ENCODE results near the gene CLCNKA. TPM values are rescaled to one million over a fixed set of nuclear protein-coding genes. Genes with fewer than 3 reads are reported as not detected.
"Not testable (repeated sequence)": the region's sequence is repeated elsewhere in the genome, so short reads cannot be mapped to it uniquely, and the experiment has no call there.

Gene CLCNKA
- total RNA-seq, 2 donors from 2014 or later = not detected

- Mint-ChIP-seq H3K36me3 (ENCODE audit: low read depth) (peaks cover 2% of the 10 kb centered on the region), H3K4me3 (no peak within 1 kb of the TSS), H3K27me3 (peaks cover 31% of the 10 kb centered on the region), H3K27ac (no peak within 1 kb of the TSS), H3K4me1 (no peaks in the 10 kb centered on the region)
- ATAC-seq (no peak), DNase-seq (no peak)
- H3K9me3 ChIP-seq (ENCODE audit: control insufficient read depth, low read length, poor library complexity, severe bottlenecking) = no peaks in the 10 kb centered on the region
Measured at GRCh38 chr1:16043521-16043920, 21.7 kb downstream of the CLCNKA start, which contains the start of gene CLCNKB. CLCNKB (plus strand) TSS chr1:16043782; CDS start chr1:16044493, 711 bp downstream.

GRCh38 chr1:16043950-16044349, 22.1 kb downstream of the CLCNKA start:
- DNase-seq (no peak), ATAC-seq (no peak)
- Mint-ChIP-seq H3K4me3 (no peak overlapping the region), H3K36me3 (ENCODE audit: low read depth) (peaks cover 2% of the 10 kb centered on the region), H3K27me3 (peaks cover 31% of the 10 kb centered on the region), H3K27ac (no peak overlapping the region), H3K4me1 (no peaks in the 10 kb centered on the region)
- no peaks in the 10 kb centered on the region for H3K9me3 ChIP-seq (ENCODE audit: control insufficient read depth, low read length, poor library complexity, severe bottlenecking)

GRCh38 chr1:16046842-16047241, 25.0 kb downstream of the CLCNKA start:
- Mint-ChIP-seq H3K27me3 (peaks cover 36% of the 10 kb centered on the region), H3K27ac (no peak overlapping the region)

GRCh38 chr1:16047791-16048475, 26.1 kb downstream of the CLCNKA start:
- Mint-ChIP-seq H3K27me3 (peaks cover 35% of the 10 kb centered on the region), H3K27ac (no peak overlapping the region), H3K4me3 (no peak overlapping the region), H3K36me3 (ENCODE audit: low read depth) (peaks cover 4% of the 10 kb centered on the region), H3K4me1 (no peaks in the 10 kb centered on the region)
- DNase-seq = no peak
- H3K9me3 ChIP-seq (ENCODE audit: control insufficient read depth, low read length, poor library complexity, severe bottlenecking) = no peaks in the 10 kb centered on the region
- no peak for ATAC-seq

More at GRCh38 chr1:16046842-16047241, 25.0 kb downstream of the CLCNKA start:
- ATAC-seq (no peak), DNase-seq (no peak)
- no peaks in the 10 kb centered on the region for H3K9me3 ChIP-seq (ENCODE audit: control insufficient read depth, low read length, poor library complexity, severe bottlenecking)
- peaks cover 4% of the 10 kb centered on the region for H3K36me3 Mint-ChIP-seq (ENCODE audit: low read depth)
- no peak overlapping the region for H3K4me3 Mint-ChIP-seq
- H3K4me1 Mint-ChIP-seq = no peaks in the 10 kb centered on the region

GRCh38 chr1:16048573-16049189, 26.8 kb downstream of the CLCNKA start:
- H3K9me3 ChIP-seq (ENCODE audit: control insufficient read depth, low read length, poor library complexity, severe bottlenecking) = no peaks in the 10 kb centered on the region
- ATAC-seq (peak; percentile 52), DNase-seq (no peak)
- H3K27ac Mint-ChIP-seq = no peak overlapping the region
- H3K4me1 Mint-ChIP-seq = no peaks in the 10 kb centered on the region
- H3K27me3 Mint-ChIP-seq = peaks cover 35% of the 10 kb centered on the region
- peak overlapping the region; percentile 53 for H3K4me3 Mint-ChIP-seq
- peaks cover 4% of the 10 kb centered on the region for H3K36me3 Mint-ChIP-seq (ENCODE audit: low read depth)

DNA sequence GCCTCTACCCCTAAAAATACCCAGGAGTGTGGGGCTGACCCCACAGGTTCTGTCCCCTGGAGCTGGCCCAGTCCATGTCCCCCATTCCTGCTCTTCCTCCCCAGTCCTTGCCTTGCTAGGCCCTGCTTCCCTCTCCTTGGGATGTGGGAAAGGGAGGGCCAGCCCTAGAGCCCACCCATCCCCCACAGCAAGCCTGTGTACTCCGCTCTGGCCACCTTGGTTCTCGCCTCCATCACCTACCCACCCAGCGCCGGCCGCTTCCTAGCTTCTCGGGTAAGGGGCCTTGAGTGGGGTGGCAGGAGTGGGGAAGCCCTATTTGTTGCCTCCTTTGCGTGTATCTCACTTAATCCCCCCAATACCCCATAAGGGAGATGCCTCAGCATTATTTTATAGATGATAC, 28.5 kb downstream of the CLCNKA start:
- Mint-ChIP-seq H3K27ac (peak overlapping the region; percentile 43), H3K4me1 (no peaks in the 10 kb centered on the region), H3K4me3 (peak overlapping the region; percentile 57), H3K27me3 (peaks cover 35% of the 10 kb centered on the region), H3K36me3 (ENCODE audit: low read depth) (peaks cover 4% of the 10 kb centered on the region)
- no peaks in the 10 kb centered on the region for H3K9me3 ChIP-seq (ENCODE audit: control insufficient read depth, low read length, poor library complexity, severe bottlenecking)
- DNase-seq (no peak), ATAC-seq (no peak)

- H3K4me1 Mint-ChIP-seq = peaks cover 4% of the 10 kb centered on the region
- H3K27ac Mint-ChIP-seq = no peak overlapping the region
Measured at GRCh38 chr1:16051039-16051438, 29.2 kb downstream of the CLCNKA start.

DNA sequence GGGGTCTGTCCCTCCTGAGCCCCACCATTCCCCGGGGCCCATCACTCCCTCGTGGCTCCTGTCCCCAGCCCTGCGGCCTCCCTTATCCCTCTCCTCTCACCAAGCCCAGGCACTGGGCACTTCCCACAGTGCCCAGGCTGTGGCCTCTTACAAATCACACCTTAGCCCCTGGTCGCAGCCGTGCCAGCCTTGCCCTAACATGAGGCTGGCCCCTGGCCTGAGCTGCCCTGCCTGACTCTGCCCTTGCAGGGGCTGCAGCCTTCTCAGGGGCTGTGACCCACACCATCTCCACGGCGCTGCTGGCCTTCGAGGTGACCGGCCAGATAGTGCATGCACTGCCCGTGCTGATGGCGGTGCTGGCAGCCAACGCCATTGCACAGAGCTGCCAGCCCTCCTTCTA, 30.1 kb downstream of the CLCNKA start:
- H3K4me1 Mint-ChIP-seq; H3K9me3 ChIP-seq (ENCODE audit: control insufficient read depth, low read length, poor library complexity, severe bottlenecking); H3K36me3 Mint-ChIP-seq (ENCODE audit: low read depth); DNase-seq; ATAC-seq; H3K4me3 Mint-ChIP-seq; H3K27ac Mint-ChIP-seq: not testable (repeated sequence)
- H3K27me3 Mint-ChIP-seq = peaks cover 26% of the 10 kb centered on the region

More at GRCh38 chr1:16051039-16051438, 29.2 kb downstream of the CLCNKA start:
- Mint-ChIP-seq H3K36me3 (ENCODE audit: low read depth) (peaks cover 4% of the 10 kb centered on the region), H3K4me3 (no peak overlapping the region), H3K27me3 (peaks cover 35% of the 10 kb centered on the region)
- DNase-seq (no peak), ATAC-seq (no peak)
- no peaks in the 10 kb centered on the region for H3K9me3 ChIP-seq (ENCODE audit: control insufficient read depth, low read length, poor library complexity, severe bottlenecking)

GRCh38 chr1:16053781-16054502, 32.1 kb downstream of the CLCNKA start:
- H3K27ac Mint-ChIP-seq = no peak overlapping the region

GRCh38 chr1:16054598-16055540, 33.0 kb downstream of the CLCNKA start:
- no peak for ATAC-seq
- peaks cover 8% of the 10 kb centered on the region for H3K4me1 Mint-ChIP-seq
- H3K36me3 Mint-ChIP-seq (ENCODE audit: low read depth) = peaks cover 3% of the 10 kb centered on the region

More at GRCh38 chr1:16053781-16054502, 32.1 kb downstream of the CLCNKA start:
- Mint-ChIP-seq H3K27me3 (peaks cover 23% of the 10 kb centered on the region), H3K36me3 (ENCODE audit: low read depth) (peaks cover 4% of the 10 kb centered on the region), H3K4me3 (no peak overlapping the region), H3K4me1 (peaks cover 8% of the 10 kb centered on the region)
- no peak for ATAC-seq
- H3K9me3 ChIP-seq (ENCODE audit: control insufficient read depth, low read length, poor library complexity, severe bottlenecking) = no peaks in the 10 kb centered on the region
- DNase-seq = no peak

DNA sequence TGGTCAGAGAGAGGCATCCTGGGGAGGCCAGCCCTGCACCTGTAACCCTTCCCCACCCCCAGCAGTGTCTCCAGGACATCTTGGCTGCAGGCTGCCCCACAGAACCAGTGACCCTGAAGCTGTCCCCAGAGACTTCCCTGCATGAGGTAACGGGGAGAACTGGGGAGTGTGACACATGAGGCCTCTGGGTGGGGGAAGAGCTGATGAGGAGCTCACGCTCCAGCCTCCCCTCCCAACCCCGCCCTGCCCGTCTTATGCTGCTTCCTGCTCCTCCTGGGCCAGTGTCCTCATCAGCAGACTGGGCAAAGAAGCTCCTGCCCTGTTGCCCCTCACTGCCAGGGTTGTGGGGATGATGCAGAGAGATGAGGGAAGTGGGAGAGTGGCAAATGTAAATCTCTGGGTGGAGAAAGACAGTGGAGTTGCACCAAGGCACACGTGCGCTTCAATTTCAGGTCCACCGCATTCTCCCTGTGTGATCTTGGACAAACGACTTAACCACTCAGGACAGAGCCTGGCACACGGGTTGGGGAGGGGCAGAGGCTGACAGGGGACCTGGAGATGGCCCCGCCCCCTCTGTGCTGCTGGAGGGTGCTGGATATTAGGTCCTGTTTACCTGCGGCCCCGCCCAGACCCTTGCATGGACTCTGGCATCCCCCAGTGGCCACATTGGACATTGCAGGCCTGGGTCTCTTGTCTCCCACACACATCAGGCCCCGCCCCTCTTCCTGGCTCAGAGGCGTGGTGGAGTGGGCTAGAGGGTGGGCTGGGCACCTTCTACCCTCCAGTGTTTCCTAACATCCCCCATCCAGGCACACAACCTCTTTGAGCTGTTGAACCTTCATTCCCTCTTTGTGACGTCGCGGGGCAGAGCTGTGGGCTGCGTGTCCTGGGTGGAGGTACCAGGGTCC, 34.0 kb downstream of the CLCNKA start:
- ATAC-seq (peak; percentile 99), DNase-seq (peak; percentile 62 to 83 (median 69))
- Mint-ChIP-seq H3K4me1 (peaks cover 8% of the 10 kb centered on the region), H3K4me3 (no peak overlapping the region), H3K27me3 (peaks cover 15% of the 10 kb centered on the region), H3K27ac (no peak overlapping the region), H3K36me3 (ENCODE audit: low read depth) (peaks cover 3% of the 10 kb centered on the region)
- no peaks in the 10 kb centered on the region for H3K9me3 ChIP-seq (ENCODE audit: control insufficient read depth, low read length, poor library complexity, severe bottlenecking)

More at GRCh38 chr1:16054598-16055540, 33.0 kb downstream of the CLCNKA start:
- Mint-ChIP-seq H3K4me3 (no peak overlapping the region), H3K27ac (no peak overlapping the region), H3K27me3 (peaks cover 16% of the 10 kb centered on the region)
- no peak for DNase-seq
- no peaks in the 10 kb centered on the region for H3K9me3 ChIP-seq (ENCODE audit: control insufficient read depth, low read length, poor library complexity, severe bottlenecking)

- ATAC-seq; H3K9me3 ChIP-seq (ENCODE audit: control insufficient read depth, low read length, poor library complexity, severe bottlenecking): not testable (repeated sequence)
Measured at GRCh38 chr1:16056521-16056912, 34.7 kb downstream of the CLCNKA start.

More at GRCh38 chr1:16056521-16056912, 34.7 kb downstream of the CLCNKA start:
- H3K36me3 Mint-ChIP-seq (ENCODE audit: low read depth); H3K4me1 Mint-ChIP-seq; H3K27ac Mint-ChIP-seq; DNase-seq; H3K4me3 Mint-ChIP-seq: not testable (repeated sequence)
- peaks cover 17% of the 10 kb centered on the region for H3K27me3 Mint-ChIP-seq
